ENCODE results near the gene GTF2A1.

GRCh38 chr14:81246461-81247270, 25.9 kb upstream of the GTF2A1 start:
- no peak for TF ChIP-seq CTCF (conservative IDR thresholded peaks at IDR 0.05; ENCODE audit: low read depth, low read length)
- TF ChIP-seq EZH2 (IDR thresholded peaks at IDR 0.05; ENCODE audit: low read length, unreplicated experiment), result no peak
